MG63 (cell line): ENCODE results near the gene HOXD13. TPM values are rescaled to one million over a fixed set of nuclear protein-coding genes. Genes with fewer than 3 reads are reported as not detected.

Experiments used
- DNase-seq: peaks from one replicate; pipeline ENCODE4 v3.0.0-alpha.2; 2020
- H3K27me3 ChIP-seq: fragments of 250-450 bp; sonication (Bioruptor Pico); 2 replicates; pipeline ENCODE4 v1.5.1; 2020; ENCODE audit warnings: mild to moderate bottlenecking, moderate library complexity
- H3K36me3 ChIP-seq: fragments of 250-450 bp; sonication (Bioruptor Pico); 2 replicates; pipeline ENCODE4 v1.5.1; 2020; ENCODE audit warnings: mild to moderate bottlenecking, moderate library complexity
- H3K4me3 ChIP-seq: fragments of 250-450 bp; sonication (Bioruptor Pico); 2 replicates; pipeline ENCODE4 v1.5.1; 2020; ENCODE audit warnings: mild to moderate bottlenecking, moderate library complexity
- H3K9me3 ChIP-seq: fragments of 250-450 bp; sonication (Bioruptor Pico); 2 replicates; pipeline ENCODE4 v1.5.1; 2020; ENCODE audit warnings: mild to moderate bottlenecking, moderate library complexity
- total RNA-seq: library from RNA; depleted of rRNA; stranded (reverse); fragments of >200 nt; shearing (Covaris generic); gene quantifications from 2 replicates; pipeline ENCODE4 v1.2.3, GENCODE V29; 2014; ENCODE audit warnings: low replicate concordance

HOXD13 gene
- total RNA-seq, 1 experiment from 2014 or later = 5.4 TPM

- no peak for DNase-seq
- H3K4me3 ChIP-seq = no peak overlapping the region
- no peaks in the 10 kb centered on the region for H3K9me3 ChIP-seq
- H3K36me3 ChIP-seq = peaks cover 4% of the 10 kb centered on the region; the same call in 1 of the 2 replicates
- H3K27me3 ChIP-seq = peaks cover 2% of the 10 kb centered on the region; the same call in 1 of the 2 replicates
Measured at GRCh38 chr2:176099159-176099727, 6.7 kb downstream of the HOXD13 start.

DNA sequence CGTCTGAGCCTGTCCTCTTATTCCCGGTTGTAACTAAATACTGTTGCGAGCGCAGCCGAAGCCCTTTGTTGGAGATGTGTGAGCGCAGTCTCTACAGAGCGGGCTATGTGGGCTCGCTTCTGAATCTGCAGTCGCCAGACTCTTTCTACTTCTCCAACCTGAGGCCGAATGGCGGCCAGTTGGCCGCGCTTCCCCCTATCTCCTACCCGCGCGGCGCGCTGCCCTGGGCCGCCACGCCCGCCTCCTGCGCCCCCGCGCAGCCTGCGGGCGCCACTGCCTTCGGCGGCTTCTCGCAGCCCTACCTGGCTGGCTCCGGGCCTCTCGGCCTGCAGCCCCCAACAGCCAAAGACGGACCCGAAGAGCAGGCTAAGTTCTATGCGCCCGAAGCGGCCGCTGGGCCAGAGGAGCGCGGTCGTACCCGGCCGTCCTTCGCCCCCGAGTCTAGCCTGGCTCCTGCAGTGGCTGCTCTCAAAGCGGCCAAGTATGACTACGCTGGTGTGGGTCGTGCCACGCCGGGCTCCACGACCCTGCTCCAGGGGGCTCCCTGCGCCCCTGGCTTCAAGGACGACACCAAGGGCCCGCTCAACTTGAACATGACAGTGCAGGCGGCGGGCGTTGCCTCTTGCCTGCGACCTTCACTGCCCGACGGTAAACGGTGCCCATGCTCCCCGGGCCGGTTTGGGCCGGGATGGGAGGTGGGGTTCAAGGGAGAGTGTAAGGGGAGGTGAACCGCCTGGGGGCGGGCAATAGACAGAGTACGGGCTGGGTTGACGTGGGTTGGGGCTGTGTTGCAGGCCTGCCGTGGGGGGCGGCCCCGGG is 7.4 kb downstream of the HOXD13 start, which contains the start of gene HOXD12:
Gene HOXD12 (plus strand): TSS at position 68 of the 819 bp plus-strand sequence. CDS start 7 bp downstream, at position 75.
- Histone ChIP-seq H3K36me3 (no peaks in the 10 kb centered on the region; the same call in 1 of the 2 replicates), H3K4me3 (no peak within 1 kb of the TSS), H3K9me3 (no peaks in the 10 kb centered on the region), H3K27me3 (peaks cover 2% of the 10 kb centered on the region; the same call in 1 of the 2 replicates)
- DNase-seq = no peak

DNA sequence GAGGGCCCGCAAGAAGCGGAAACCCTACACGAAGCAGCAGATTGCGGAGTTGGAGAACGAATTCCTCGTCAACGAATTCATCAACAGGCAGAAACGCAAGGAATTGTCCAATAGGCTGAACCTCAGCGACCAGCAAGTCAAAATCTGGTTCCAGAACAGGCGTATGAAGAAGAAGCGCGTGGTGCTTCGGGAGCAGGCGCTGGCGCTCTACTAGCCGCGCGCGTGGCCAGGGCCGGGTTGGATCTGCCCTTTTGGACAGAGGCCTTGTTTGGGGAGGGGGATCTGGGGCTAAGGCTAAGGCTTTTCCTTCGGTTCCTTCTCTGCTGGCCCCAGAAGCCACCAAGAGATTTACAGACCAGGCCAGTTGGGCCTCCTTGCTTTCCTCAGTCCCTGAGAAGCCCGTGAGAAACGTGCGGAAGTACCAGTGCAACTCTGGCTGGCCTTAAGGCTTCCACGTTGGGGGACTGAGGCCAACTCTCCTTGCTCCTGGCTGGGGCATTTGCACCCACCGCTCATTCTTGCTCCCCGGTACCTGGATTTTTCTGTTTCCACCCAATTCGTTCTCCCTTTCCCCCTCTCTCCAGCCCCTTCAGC is 8.1 kb downstream of the HOXD13 start:
- DNase-seq = no peak
- Histone ChIP-seq H3K4me3 (no peak overlapping the region), H3K9me3 (no peaks in the 10 kb centered on the region), H3K27me3 (peaks cover 2% of the 10 kb centered on the region; the same call in 1 of the 2 replicates), H3K36me3 (no peaks in the 10 kb centered on the region; the same call in 1 of the 2 replicates)

- DNase-seq = no peak
- H3K9me3 ChIP-seq = no peaks in the 10 kb centered on the region
- H3K27me3 ChIP-seq = peaks cover 2% of the 10 kb centered on the region; the same call in 1 of the 2 replicates
- H3K4me3 ChIP-seq = no peak overlapping the region
- no peaks in the 10 kb centered on the region for H3K36me3 ChIP-seq
Measured at GRCh38 chr2:176101216-176101830, 8.8 kb downstream of the HOXD13 start.

DNA sequence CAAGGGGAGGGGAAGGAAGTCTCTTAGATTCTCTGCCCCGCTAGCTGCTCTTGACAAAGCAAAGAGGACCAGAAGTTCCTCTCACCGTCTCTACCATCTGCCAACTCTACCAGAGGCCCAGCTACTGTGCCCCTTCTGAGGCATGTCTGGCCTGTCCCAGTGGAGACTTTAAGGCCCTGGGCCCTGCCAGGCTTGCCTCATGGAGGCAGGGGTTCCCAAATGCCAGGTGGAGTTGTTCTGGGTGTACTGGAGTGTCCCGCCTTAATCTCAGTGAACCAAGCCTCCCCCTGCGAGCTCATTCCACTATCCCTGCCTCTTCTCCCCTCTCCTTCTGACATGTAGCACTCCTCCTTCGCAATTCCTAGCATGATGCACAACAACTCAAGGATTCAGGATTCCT is 9.3 kb downstream of the HOXD13 start:
- Histone ChIP-seq H3K4me3 (no peak overlapping the region), H3K27me3 (peaks cover 2% of the 10 kb centered on the region; the same call in 1 of the 2 replicates), H3K9me3 (no peaks in the 10 kb centered on the region), H3K36me3 (no peaks in the 10 kb centered on the region)
- DNase-seq = no peak

DNA sequence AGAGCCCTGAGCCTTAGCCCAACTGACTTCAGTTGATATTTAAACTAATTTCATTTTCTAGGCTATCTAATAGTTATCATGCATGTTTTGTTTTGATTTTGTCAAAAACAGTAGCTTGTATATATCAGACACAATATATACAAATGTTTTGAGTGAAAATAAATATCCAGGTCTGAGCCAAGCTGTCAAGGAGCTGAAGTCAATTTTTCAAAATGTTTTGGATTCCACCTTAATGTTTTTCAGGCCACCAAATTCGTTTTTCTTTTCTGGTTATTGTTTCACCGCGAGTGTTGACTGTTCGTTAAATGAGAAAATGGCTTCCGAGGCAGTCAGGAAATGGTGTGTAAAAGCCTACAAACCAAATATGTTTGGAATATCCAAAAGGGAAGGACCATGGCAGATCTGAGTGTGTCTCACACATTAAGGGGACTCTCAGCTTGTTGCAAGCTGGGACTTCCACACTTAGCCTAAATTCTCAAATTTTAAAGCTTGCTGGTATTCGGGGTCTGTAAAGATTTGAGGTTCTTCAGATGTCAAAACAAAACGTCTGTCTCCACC is 9.9 kb downstream of the HOXD13 start:
- H3K4me3 ChIP-seq = no peak overlapping the region
- H3K36me3 ChIP-seq = no peaks in the 10 kb centered on the region
- DNase-seq = no peak
- peaks cover 2% of the 10 kb centered on the region; the same call in 1 of the 2 replicates for H3K27me3 ChIP-seq
- H3K9me3 ChIP-seq = no peaks in the 10 kb centered on the region

GRCh38 chr2:176103194-176103593 is 10.7 kb downstream of the HOXD13 start:
- no peaks in the 10 kb centered on the region for H3K9me3 ChIP-seq
- no peaks in the 10 kb centered on the region for H3K27me3 ChIP-seq
- no peaks in the 10 kb centered on the region for H3K36me3 ChIP-seq
- no peak for DNase-seq
- H3K4me3 ChIP-seq = peak overlapping the region; percentile 62

DNA sequence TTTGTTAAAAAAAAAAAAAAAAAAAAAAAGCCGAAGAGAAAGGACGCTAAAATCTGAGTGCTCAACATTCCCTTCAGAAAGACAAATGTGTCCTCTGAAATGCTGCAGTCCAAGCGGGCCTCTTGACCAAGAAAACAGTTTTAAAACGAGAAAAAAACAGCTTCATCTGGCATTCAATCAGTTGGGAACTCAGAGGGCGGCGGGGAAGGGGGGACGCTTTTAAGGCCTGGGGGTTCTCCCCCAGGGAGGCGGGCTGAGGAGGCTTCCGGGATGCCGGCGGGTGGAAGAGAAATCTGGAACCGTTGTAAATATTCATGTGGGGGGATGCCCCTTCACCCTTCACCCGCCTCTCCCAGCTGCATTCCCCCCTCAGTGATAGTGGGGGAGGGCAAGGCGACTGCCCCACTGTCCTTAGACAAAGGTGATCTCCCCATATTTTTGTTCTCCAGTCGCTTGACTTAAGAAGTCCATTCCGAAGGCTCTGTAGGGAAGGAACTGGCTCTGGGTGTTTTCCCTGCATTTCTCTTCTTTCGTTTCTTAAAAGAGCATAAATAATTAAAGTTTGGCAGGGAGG is 11.3 kb downstream of the HOXD13 start:
- Histone ChIP-seq H3K27me3 (no peaks in the 10 kb centered on the region), H3K4me3 (peak overlapping the region; percentile 62)
- DNase-seq = no peak

DNA sequence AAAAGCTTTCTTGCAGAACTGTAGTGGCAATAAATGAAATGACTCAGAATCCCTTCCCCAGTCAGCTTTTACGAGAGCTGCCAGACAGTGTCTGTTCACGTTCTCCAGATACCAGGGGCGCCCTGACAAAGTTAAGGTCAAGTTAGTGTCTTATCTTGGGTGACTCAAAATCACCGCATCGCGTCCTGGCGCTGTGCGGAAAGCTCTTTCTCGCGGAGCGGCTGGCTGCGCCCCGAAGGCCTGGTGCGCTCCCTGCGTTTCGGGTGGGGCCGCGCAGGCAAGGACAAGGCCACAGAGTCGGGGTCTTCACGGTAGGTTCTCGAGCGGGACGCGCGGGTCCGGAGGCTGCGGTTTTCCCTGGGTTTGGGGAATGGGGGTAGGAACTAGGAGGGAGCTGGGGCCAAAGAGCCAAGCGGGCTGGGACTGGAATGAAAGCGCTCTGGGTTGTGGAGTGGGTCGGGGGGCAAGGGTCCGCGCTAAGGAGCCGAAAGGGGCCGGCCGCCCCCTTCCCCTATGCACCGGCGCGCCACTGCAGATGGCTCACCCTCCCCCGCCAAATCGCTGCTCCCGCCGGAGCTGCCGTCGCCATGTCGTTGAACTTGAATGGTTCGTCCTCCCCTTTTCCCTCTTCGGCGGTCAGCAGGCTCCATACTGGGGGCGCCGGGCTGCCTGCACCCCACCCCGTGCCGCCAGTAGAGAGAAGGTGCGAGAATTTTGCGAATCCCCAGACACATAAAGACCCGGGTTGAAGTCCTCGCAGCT is 12.0 kb downstream of the HOXD13 start:
- no peaks in the 10 kb centered on the region for H3K9me3 ChIP-seq
- peak; percentile 70 for DNase-seq
- peak overlapping the region; percentile 62 for H3K4me3 ChIP-seq
- peaks cover 7% of the 10 kb centered on the region for H3K36me3 ChIP-seq
- no peaks in the 10 kb centered on the region for H3K27me3 ChIP-seq

More for the DNA sequence above, 11.3 kb downstream of the HOXD13 start:
- H3K9me3 ChIP-seq = no peaks in the 10 kb centered on the region
- H3K36me3 ChIP-seq = peaks cover under 1% of the 10 kb centered on the region; the same call in 1 of the 2 replicates

DNA sequence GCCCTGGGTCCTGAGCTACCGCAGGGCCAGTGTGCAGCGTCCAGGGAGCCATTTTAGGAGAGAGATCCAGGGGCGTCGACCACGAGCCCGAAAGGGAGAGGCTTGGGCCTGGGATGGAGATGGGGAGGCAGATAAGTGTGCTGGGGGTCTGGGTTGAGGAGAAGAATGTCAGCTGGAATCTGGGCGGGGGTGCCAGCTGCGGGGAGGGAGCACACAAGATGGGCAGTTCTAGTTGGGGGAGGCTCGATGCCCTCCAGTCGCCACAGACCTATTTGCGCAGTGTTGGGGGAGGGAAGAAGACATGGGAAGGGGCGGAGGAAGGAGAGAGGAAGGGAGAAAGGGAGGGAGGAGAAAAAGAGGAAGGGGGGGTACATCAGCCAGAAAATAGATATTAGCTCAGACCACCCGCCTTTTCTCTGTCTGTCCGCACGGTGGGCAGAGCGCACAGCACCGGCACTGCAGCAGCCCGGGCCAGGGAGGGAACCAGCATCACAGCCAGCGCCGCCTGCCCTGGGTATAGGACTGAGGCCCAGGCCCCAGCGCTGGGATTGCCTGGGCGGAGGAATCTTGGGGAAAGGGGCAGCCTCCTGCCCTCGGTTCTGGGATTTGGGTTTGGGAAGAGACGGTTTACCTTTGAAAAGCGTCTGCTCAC is 12.7 kb downstream of the HOXD13 start:
- peak; percentile 56 for DNase-seq
- Histone ChIP-seq H3K9me3 (no peaks in the 10 kb centered on the region), H3K27me3 (no peaks in the 10 kb centered on the region), H3K4me3 (peak overlapping the region; percentile 62), H3K36me3 (peaks cover 8% of the 10 kb centered on the region)

DNA sequence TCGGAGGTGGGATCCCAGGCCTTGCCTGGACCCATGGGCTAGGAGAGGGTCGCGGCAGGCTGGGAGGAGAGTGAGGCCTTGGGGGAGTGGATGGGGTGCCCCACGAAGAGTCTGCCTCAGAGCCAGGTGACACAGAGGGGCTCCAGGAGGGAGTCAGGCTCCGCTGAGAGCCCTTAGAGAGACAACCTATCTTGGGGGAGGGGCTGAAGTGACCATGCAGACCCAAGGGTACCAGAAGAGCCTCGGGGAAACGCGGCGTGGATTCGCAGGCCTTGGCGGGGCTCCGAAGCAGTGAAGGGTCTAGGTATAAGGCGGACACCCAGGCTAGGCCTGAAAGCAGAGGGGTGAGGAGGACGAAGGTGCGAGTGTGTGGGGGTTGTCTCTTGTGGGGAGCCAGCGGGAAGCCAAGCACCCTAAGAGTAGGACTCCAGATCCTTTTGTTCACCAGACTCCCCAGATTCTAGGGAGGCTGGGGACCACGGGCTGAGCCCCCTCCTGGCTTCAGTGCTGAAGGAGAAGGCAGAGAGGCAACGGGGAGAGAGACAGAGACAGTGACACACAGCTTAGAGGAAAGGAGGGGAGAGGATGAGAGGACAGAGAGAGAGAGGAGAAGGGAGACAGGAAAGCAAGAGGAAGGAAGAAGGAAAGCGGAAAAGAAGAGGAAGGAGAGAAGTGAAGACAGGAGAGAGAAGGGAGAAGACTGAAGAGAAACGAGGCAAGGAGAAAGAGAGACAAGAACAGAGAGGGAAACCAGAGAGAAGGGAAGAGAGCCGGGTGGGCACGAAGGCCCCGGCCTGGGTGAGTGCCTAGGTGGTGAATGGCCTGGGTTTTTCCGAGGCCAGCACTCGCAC is 13.4 kb downstream of the HOXD13 start:
- DNase-seq = no peak
- H3K27me3 ChIP-seq = no peaks in the 10 kb centered on the region
- peaks cover 9% of the 10 kb centered on the region for H3K36me3 ChIP-seq
- H3K4me3 ChIP-seq = peak overlapping the region; percentile 62
- H3K9me3 ChIP-seq = no peaks in the 10 kb centered on the region

DNA sequence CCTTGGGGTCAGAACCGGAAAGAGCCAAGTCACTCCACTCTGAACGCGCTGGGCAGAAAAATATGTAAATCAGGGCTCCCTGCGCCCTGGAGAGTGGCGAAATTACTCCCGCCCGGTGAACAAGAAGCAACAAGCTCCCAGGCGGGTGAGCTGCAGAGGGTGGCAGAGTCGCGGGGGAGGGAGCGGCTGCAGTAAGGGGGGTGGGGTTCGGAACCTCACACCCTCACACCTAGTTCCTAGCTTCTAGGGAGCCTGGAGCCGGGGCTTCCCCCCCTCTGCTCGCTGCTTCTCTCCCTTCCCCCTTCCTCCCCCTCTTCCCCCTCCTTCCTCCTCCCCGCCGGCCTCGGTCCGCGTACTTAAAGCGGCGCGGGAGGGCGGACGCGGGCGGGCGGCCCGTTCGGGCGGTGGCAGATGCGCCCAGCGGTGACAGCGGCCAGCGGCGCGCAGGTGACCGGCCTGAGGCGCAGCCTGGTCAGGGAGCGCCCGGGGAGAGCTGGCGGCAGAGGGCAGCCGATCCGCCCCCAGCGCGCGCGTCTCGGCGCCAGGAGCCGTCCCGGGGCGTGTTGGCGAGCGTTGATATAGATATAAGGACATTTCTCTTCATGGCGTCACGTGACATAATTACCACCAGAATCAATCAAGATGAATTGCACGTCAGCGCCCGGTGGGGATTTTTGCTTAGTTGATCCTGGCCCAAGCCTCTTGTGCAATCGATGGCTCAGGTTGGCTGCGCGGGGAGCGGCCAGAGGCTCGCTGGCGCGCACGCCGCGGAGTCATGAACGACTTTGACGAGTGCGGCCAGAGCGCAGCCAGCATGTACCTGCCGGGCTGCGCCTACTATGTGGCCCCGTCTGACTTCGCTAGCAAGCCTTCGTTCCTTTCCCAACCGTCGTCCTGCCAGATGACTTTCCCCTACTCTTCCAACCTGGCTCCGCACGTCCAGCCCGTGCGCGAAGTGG is 14.3 kb downstream of the HOXD13 start, which contains the start of gene HOXD11:
Gene HOXD11 (plus strand): TSS at position 700 of the 959 bp plus-strand sequence. CDS start 76 bp downstream, at position 776.
- H3K36me3 ChIP-seq = peaks cover 15% of the 10 kb centered on the region
- H3K9me3 ChIP-seq = no peaks in the 10 kb centered on the region
- H3K4me3 ChIP-seq = peak within 1 kb of the TSS; percentile 62
- H3K27me3 ChIP-seq = no peaks in the 10 kb centered on the region
- peak; percentile 71 for DNase-seq

GRCh38 chr2:176107731-176108181 is 15.2 kb downstream of the HOXD13 start:
- peak overlapping the region; percentile 30 for H3K4me3 ChIP-seq
- no peaks in the 10 kb centered on the region for H3K9me3 ChIP-seq
- no peaks in the 10 kb centered on the region for H3K27me3 ChIP-seq
- peak; percentile 35 for DNase-seq
- peaks cover 20% of the 10 kb centered on the region for H3K36me3 ChIP-seq
